HG02973 (cell line): Measurements from ENCODE around the gene VPS41.

Experiments
- ATAC-seq: cut with Tn5 transposase; IDR thresholded peaks from one replicate; pipeline ENCODE4 v1.9.1; 2021; ENCODE audit warnings: moderate library complexity; ENCODE audit not compliant: unreplicated experiment

VPS41 gene

GRCh38 chr7:38740041-38740440 is 168.9 kb downstream of the VPS41 start:
- no peak for ATAC-seq

GRCh38 chr7:38736138-38736537 is 172.9 kb downstream of the VPS41 start:
- no peak for ATAC-seq

DNA sequence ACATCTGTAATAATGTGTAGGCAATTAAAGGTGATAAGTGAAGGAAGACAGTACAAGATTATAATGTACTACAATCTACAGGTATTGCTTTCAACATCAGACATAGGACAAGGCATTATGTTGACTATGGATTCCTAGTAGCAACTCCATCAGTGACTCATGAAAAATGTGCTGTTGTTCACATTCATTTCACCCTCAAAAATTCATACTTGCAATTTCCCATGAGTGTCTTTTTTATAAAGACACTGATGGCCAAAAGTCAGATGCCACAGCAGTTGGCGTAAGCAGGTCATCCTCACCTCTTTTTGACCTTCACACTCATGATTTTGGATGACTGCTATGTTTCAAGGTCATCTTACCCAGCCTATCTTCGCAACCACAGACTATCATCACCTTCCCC is 177.8 kb downstream of the VPS41 start:
- ATAC-seq, result no peak

GRCh38 chr7:38728145-38728544 is 180.8 kb downstream of the VPS41 start:
- ATAC-seq, result no peak

DNA sequence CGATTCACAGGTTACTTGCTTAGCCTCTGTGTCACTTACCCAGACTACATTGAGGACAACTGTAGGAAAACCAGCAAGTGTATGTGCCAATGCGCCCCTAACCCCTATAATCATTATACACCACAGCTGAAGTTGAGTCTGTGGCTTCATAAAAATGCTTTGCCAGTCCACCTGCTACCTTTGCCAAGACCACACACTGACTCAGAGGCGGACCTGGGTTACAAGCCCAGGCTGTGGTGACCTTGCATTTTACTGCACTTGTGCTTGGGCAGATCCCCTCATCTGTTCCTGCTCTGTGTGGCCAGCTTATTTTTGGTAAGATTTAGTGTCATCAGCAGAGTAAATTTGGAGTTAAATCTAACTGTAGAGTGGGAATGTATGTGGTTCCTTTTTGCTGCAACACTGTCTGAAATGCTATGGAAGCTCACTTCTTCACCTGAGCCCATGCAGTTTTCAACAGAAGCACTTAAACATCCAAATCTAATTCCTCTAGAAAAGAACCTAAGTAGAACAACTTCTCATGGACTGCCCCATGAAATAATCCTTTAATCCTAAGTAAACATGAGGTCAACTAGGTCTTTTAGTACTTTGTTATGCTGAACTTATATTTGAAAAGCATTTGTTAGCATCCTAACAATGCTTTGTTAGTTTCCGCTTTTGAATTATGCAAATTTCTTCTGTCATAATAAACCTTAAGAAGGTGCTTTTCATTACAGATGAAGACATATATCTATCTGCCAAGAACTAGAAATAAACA is 181.6 kb downstream of the VPS41 start:
- ATAC-seq, result no peak

DNA sequence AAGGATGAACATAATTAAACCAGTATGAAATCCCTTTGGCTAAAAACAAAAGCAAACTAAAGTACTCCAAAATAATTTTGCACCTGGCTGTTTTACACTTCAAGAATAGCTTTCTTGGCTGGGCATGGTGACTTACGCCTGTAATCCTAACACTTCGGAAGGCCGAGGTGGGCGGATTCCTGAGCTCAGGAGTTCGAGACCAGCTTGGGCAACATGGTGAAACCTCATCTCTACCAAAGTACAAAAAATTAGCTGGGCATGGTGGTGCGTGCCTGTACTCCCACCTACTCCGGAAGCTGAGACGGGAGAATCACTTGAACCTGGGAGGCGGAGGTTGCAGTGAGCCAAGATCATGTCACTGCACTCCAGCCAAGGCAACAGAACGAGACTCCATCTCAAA is 185.7 kb downstream of the VPS41 start:
- no peak for ATAC-seq

- no peak for ATAC-seq
These were observed 192.6 kb downstream of the VPS41 start for GRCh38 chr7:38716397-38716796.

- ATAC-seq, result no peak
These were observed 199.9 kb downstream of the VPS41 start for GRCh38 chr7:38709123-38709522.

- no peak for ATAC-seq
These were observed 204.2 kb downstream of the VPS41 start for GRCh38 chr7:38704751-38705150.

DNA sequence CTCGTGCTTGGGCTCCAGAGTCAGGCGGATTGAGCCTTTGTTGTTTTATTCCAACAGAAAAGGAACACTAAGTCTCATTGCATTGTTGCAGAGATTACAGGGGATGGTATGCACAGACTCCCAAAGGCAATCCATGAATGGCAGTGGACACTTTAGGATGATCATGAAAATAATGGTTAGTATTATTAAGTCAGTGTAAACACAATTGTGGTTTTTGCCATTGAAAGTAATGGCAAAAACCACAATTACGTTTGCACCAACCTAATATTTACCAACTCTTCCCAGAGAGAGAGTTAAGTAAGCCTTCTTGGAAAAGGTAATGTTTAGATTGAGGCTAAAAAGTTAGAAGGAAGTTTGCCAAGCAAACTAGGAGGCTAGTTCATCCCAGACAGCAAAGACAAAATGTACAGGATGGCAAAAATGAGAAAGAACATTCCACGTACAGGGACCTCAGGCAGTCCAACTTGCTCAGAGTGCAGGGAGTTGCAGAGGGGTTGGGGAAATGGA is 204.9 kb downstream of the VPS41 start:
- no peak for ATAC-seq

GRCh38 chr7:38703093-38703492 is 205.9 kb downstream of the VPS41 start:
- no peak for ATAC-seq

DNA sequence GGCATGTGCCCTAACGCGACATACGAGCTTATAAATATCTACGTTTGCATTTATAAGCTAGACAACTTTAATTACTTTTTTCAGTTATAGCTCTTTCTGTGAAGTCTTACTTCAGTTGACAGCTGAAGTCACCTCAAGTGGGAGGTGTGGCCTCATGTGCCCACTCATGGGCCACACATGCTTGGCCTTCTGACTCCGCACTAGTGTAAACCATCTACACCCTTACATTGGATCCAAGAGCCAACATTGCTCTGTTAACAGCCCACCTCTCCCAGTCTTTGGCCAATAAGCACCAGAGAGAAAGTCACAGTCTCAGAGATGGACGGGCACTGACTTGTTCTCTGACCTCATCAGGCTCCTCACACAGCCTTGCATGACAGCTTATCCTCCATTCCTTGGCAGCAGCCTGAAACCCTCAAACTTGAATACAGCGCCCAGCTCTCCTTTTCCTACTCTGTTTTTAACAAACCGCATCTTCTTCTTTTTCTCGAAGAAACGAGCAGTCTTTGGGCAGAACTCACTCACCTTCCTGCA is 206.9 kb downstream of the VPS41 start:
- no peak for ATAC-seq

DNA sequence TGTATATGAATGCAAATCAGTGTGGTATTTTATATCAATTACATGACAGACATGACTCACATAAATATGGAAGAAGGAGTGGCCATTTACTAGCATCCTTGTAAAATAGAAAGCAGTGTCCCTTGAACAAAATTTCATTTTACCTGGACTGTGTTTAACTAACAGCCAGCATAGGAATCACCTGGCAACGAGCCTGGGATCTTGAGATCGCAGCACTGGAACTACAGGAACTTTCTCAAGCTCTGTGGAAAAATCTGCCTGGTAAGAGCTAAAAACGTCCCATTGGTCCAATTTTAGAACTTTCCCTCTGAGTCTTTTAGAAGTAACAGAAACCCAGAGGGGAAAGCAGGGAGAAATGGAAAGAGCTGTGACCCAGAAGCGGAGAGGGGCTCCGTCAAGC is 208.9 kb downstream of the VPS41 start:
- ATAC-seq, result no peak

DNA sequence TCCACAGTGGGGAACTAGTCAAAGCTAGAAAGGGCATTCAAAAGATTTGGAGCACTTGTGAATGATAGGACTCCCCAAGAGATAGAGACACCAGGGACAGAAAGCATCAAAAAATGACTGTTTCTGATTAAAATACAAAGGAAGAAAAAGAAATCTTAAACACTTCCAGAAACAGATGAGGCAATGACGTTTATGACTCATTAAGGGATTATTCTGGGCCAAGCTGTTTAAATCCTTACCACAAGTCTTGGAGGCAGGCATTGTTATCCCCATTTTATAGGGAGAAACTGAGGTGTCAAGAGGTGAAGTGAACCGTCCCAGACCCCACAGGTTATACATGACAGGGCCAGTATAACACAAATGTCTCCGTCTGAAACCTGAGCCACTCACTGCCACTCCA is 209.5 kb downstream of the VPS41 start:
- no peak for ATAC-seq

DNA sequence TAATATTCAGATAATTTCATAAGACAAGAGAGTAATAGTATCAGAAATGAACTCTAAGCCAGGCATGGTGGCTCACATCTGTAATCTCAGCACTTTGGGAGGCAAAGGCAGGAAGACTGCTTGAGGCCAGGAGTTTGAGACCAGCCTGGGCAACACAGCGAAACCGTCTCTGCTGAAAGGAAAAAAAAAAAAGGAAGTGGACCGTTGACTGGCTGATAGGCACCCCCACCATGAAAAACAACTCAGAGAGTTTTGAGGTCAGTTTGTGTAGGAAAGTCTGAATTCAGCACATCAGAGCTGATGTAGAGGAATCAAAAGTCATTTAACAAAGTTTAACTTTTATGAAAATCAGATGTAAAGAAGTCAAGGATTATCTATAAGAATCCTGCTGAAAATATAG is 214.7 kb downstream of the VPS41 start:
- no peak for ATAC-seq

DNA sequence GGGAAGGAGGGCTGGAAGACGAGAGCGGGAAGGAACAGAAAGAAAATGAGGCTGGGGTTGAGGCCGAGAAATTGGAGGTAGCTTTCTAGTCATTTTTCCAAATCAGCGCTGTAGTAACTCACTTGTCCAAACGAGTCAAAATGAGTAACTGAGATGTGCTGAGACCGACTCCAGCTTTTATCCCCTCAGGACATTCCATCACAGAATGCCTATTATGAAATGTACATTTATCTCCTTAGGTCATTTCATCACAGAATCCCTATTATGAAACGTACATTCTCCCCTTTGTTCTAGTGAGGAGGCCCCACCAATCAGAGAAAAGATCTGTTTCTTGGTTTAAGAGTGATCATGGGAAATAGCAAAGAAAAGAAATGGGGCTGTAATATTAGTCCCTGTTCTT is 222.1 kb downstream of the VPS41 start:
- ATAC-seq, result no peak

DNA sequence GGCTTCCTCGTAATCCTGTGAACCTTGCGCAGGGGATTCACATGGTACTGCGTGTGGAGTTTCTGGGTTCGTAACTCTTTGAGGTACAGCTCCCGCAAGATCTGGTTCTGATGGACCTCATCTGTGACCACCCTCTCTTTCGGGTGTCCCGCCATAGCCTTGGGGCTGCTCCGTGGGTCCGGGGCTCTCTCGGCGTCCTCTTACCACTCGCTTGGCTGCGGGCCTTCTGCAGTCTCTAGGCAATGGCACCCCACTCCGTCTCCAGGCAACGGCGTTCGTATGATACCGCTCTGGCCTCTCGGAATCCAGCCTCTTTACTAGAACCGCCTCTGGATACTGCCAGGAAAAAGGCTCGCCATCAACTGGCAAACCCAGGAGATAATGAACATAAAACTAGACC is 223.1 kb downstream of the VPS41 start:
- no peak for ATAC-seq

DNA sequence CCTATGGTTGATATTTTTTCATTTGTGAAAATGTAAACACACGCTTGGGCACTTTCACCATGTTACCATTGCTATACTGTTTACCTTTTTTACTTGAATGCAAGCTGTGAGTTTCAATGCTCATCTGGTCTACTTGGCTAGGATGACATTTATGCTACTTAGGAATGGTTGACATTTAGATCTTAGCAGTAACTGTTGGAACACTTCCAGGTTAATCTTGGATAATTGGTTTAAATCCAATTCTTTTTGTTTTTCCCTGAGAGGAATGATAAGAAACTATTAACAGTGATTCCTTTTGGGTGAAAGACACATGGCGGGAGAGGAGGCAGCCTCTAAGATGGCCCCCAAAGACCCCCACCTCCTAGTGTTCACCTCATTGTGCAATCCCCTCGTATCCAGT is 226.4 kb downstream of the VPS41 start:
- ATAC-seq, result no peak

GRCh38 chr7:38681882-38682281 is 227.1 kb downstream of the VPS41 start:
- no peak for ATAC-seq

- no peak for ATAC-seq
These were observed 229.6 kb downstream of the VPS41 start for GRCh38 chr7:38679419-38679818.

- ATAC-seq, result no peak
These were observed 230.3 kb downstream of the VPS41 start for GRCh38 chr7:38678698-38679054.

- no peak for ATAC-seq
These were observed 230.9 kb downstream of the VPS41 start for GRCh38 chr7:38677981-38678697.
